T-helper 1 cell treated with Interleukin-12 subunit alpha and Interleukin-12 subunit beta and Interleukin-4 antibody, amounts not matched to agents 30 ng/mL and 1 ng/mL, for 36 hours (primary cell): ENCODE results near the gene STX18. TPM values are rescaled to one million over a fixed set of nuclear protein-coding genes. Genes with fewer than 3 reads are reported as not detected.

Experiments used
- intact Hi-C: fragments of 100-400 bp; cut with micrococcal nuclease; formaldehyde crosslinking; loops from one replicate; pipeline ENCODE4 v1.15.1; 2024
- total RNA-seq: library from RNA; stranded (reverse); gene quantifications from 2 replicates; pipeline ENCODE4 v1.2.3, GENCODE V29; 2022

The STX18 gene
- total RNA-seq, 1 donor from 2014 or later = 20.7 TPM

GRCh38 chr4:4407299-4408131 is 134.3 kb downstream of the STX18 start:
- intact Hi-C loops = no loop called here

DNA sequence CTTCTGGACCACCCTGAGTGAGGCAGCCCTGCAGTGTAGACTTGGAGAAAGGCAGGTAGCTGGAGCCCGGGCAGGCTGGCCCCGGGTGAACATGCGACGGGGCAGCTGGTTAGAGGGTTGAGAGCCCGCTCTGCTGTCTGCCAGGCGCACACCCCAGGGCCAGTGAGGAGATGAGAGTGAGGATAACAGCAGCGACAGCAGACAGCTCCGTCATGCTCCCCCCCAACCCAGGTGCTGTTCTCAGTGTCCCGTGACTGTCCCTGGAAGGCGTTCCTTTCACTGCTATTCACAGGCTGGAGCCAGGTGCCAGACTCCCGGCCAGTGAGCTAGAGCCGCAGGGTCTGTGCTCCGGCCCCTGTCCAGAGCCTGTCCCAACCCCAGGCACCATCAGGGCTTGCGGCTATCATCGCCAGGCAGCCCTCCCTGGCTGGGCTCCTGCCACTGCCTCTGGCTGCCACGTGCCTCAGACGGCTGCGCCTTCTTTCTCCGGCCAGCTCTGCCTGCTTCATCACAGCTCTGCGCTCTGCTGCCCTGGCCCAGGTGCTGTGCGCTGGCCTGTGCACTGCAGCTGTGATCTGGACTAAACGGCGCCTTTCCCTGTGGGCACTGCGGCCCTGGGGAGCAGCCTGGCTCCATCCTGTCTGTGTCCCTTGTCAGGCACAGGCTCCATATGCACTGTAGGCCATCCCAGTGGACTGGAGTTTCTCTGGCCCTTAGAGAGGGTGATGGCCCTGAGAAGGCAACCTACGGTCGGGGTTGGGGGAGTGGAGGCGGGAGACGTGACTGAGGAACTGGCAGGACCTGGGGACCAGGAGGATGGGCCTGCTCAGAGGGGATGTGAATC is 135.2 kb downstream of the STX18 start:
- intact Hi-C loops = no loop called here

DNA sequence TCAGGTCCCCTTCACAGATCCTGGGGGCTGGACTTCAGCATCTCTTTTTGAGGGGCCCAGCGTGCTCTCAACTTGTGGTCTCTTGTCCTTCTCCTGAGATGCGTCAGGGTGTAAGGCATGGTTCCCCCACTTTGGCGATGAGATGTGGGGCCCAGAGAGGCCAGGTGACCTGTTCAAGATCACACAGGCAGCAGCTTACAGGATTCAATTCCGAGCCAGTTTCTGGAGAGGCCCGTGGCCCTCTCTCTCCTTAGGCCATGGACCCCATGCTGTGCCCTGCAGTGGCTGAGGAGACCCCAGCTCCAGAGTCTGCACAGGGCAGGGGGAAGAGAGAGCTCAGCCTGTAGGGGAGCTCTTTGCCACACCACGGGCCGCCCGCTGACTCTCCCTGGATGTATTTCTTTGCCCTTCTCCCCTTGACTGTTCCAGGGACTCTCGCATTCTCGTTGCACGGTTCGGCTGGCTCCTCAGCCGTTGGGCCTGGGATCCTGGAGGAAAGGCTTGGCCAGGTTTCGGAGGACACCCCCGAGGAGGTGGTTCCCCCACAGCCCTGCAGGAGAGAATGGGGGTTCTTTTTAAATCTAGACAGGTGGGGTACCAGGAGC is 136.4 kb downstream of the STX18 start:
- intact Hi-C loops = no loop called here

GRCh38 chr4:4402966-4403365 is 138.9 kb downstream of the STX18 start:
- intact Hi-C loops = no loop called here

DNA sequence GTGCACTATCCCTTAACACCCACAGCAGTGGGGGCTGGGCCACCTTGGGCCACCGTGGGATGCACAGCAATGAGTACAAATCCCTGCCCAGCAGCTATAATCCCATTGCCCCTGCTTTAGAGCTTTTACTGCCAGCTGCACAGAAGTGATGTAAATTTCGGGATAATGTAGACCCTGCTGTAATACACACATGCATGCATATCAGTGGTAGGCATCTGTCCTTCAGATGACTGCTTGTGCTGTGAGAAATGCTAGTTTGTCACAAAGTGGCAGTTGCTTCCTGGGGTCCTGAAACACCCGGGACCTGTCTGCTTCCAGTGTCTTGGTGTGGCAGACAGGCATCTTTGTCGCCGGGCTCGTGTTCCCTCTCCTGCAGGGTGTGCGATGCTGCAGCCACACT is 140.8 kb downstream of the STX18 start:
- intact Hi-C loops = no loop called here

DNA sequence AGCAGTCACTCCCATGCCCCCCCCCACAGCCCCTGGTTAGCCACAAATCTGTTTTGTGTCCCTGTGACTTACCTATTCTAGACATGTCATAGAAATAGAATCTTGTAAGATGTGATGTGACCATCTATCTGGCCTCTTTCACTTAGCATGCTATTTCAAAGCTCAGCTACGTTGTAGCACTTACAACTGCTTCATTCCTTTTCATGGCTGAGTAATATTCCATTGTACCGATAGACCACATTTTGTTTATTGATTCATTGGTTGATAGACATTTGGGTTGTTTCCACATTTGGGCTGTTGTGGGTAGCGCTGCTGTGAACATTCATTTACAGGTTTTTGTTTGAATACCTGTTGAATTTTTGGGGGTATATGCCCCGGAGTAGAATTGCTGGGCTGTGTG is 143.4 kb downstream of the STX18 start:
- intact Hi-C loops = no loop called here

DNA sequence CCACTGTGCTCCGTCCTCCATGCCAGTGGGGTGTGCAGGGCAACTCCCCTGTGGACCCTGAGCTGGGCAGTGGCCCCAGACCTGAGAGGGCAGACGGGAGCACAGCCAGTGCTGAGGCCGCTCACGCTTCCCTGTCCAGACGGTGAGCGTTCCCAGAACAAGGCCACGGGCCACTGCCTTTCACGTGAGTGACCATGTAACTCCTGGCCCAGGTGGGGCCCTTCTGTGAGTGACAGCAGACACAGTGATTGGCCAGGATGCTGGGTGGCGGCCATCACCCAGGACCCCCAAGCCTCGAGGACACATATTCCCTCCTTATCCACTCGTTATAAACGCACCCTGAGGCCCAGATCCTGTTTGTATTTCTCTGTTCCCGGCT is 144.4 kb downstream of the STX18 start:
- intact Hi-C loops = no loop called here

GRCh38 chr4:4396628-4397440 is 145.0 kb downstream of the STX18 start:
- intact Hi-C loops = no loop called here

GRCh38 chr4:4395849-4396627 is 145.8 kb downstream of the STX18 start:
- intact Hi-C loops = no loop called here

GRCh38 chr4:4395371-4395770 is 146.5 kb downstream of the STX18 start:
- intact Hi-C loops = no loop called here

DNA sequence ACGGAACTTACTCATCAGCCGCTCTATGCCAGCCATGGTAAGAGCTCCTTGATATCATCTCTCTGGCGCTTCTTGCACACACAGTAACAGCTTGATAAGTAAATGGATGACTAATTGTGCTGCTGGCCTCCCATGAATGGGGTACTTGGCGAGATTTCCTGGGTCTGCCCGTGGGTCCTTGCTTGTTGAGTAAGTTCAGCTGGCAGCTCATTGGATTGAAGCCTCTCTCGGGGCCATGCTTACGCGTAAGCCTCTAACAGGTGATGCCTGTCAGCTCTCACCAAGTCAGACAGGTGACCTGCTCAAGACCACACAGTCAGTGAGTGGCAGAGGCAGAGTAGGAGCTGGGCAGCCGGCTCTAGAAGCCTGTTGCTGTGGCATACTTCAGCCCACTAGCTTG is 147.2 kb downstream of the STX18 start:
- intact Hi-C loops = no loop called here

- intact Hi-C loops = no loop called here
Measured at GRCh38 chr4:4392501-4393183, 149.2 kb downstream of the STX18 start.

DNA sequence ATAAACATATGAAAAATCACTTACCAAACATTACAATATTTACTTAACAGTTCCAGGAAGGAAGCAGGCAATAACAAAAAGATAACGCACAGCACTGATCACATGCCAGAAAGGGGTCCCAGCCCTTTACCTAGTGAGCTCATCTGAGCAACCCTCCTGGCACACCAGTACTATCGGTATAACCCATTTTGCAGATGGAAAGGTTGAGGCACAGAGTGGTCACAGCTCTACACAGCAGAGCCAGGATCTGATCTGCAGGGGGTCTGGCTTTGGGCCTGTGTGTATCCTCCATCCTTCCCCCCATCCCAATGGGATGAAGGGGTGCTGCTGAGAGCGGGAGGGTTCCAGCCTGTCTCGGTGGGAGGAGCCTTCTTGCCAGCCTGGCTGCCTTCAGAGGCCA is 150.0 kb downstream of the STX18 start:
- intact Hi-C loops = no loop called here

GRCh38 chr4:4390515-4391240 is 151.2 kb downstream of the STX18 start:
- intact Hi-C loops = no loop called here

DNA sequence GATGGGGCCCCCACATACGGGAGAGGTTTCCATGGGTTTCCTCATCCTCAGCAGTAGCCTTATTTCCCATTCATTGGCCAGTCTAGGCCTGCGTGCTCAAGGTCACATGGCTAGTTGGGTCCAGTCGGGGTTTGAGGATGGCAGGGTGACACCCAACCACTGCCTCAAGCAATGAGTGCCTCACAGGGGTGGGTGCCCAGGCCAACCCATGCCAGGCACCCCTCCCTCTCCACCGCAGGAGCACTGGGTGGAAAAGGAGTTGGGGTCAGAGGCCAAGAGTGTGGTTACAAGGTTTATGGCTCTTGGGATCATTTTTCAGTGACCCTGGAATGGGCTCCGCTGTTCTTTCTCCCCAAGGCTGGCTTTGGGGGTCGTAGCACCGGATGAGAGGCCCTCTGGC is 151.8 kb downstream of the STX18 start:
- intact Hi-C loops = no loop called here

- intact Hi-C loops = no loop called here
Measured at GRCh38 chr4:4388836-4389575, 152.8 kb downstream of the STX18 start.

DNA sequence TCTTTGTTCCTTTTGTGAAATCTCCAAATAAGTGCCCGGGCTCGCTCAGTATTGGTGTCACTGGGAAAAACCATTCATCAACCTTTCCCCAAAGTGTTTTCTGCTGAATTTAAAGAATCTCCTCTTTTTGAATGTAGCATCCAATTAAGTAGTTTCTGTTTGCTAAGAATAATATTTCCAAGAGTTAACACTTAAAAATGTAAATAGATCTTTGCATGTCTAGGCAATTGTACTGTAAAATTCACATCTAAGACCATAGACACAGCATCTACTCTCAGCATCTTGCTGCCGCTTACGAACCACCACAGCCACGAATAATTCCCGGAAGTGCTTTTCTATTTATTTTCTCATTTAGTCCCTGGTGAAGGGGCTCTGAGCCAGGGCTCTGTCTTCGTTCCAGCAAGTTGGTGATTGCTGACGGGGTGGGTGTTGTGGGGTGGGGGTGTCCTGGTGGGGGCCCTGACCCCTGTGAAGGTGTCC is 153.5 kb downstream of the STX18 start:
- intact Hi-C loops = no loop called here

- intact Hi-C loops = no loop called here
Measured at GRCh38 chr4:4387531-4388310, 154.1 kb downstream of the STX18 start.
